Heart left ventricle (tissue), 13 donors: ENCODE results near the gene TOGARAM2.

ENCODE experiments used
- POLR2A ChIP-seq, 2 donors: fragments of 450-650 bp; IDR thresholded peaks; one replicate each; pipeline ENCODE4 v1.6.1; 2017; ENCODE audit warnings: antibody characterized with exemption in 2 of 2, mild to moderate bottlenecking in 2 of 2, moderate library complexity in 2 of 2
- TF ChIP-seq, protein P1 (sequence below), 12 donors: fragments of 200-600 bp; sonication (generic) in 4 of 12; IDR thresholded peaks; one replicate each; pipeline versions ENCODE4 v1.5.0 to v1.8.0; 2018 to 2022; ENCODE audit warnings: antibody characterized with exemption in 12 of 12, mild to moderate bottlenecking in 5 of 12
- donor health status: ischemic (EF 13 %, LVEDD 7.1; RV severe dilation, severe dysfunction).
- donor health status: DM: no; HTN: yes; CAD: no.
- donor health status: DM: no; HTN: no; CAD: no.
- donor health status: ischemic (EF 25% LVEDD 6.9; RV normal size, moderate dysfunction).
- donor health status: ischemic (EF 25% LVEDD 5.7; RV mildly dilated, moderate dysfunction).
- donor health status: ischemic (EF 35%, LVEDD 5.7; RV mildly dilated, moderate dysfunction).
- donor health status: nonischemic (EF 11% LVEDD 7.7; RV severe dilation, severe dysfunction).
- donor health status: DM: yes; HTN: yes; CAD: no.
- donor health status: PGD.
- donor health status: ischemic (EF 29% LVEDD 5.4; RV normal size, mild dysfunction).
- donor health status: nonischemic (EF 23%, LVEDD 6.1; RV moderate dilation, normal function).

GRCh38 chr2:28993206-28993960 lies 12.3 kb downstream of the TOGARAM2 start:
- TF ChIP-seq, protein P1, sequence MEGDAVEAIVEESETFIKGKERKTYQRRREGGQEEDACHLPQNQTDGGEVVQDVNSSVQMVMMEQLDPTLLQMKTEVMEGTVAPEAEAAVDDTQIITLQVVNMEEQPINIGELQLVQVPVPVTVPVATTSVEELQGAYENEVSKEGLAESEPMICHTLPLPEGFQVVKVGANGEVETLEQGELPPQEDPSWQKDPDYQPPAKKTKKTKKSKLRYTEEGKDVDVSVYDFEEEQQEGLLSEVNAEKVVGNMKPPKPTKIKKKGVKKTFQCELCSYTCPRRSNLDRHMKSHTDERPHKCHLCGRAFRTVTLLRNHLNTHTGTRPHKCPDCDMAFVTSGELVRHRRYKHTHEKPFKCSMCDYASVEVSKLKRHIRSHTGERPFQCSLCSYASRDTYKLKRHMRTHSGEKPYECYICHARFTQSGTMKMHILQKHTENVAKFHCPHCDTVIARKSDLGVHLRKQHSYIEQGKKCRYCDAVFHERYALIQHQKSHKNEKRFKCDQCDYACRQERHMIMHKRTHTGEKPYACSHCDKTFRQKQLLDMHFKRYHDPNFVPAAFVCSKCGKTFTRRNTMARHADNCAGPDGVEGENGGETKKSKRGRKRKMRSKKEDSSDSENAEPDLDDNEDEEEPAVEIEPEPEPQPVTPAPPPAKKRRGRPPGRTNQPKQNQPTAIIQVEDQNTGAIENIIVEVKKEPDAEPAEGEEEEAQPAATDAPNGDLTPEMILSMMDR (IDR thresholded peaks at IDR 0.05): no peak
- no peak for TF ChIP-seq POLR2A (IDR thresholded peaks at IDR 0.05)
